T-cell (primary cell): ENCODE data around the gene STK32B. TPM values are rescaled to one million over a fixed set of nuclear protein-coding genes. Genes with fewer than 3 reads are reported as not detected.

Experiments
- ATAC-seq, 4 experiments: fragments of 200-7000 bp in 3 of 4; fragments of 150-1000 bp in 1 of 4; cut with Tn5 transposase; replicated peaks in 1 of 4; 1 replicate in 3 of 4; 2 replicates in 1 of 4; pipeline ENCODE4 v1.10.0; 2021; ENCODE audit warnings: moderate library complexity in 3 of 4, mild to moderate bottlenecking in 2 of 4, moderate number of reproducible peaks in 1 of 4
- CTCF ChIA-PET, 2 donors: fragments of 300-600 bp; sonication (Branson Sonifier 250); formaldehyde crosslinking; loops; one replicate each; lab custom pipeline; 2022; ENCODE audit warnings: antibody characterized with exemption in 2 of 2; lab: Charles Lee
- POLR2A ChIA-PET, 2 donors: fragments of 300-600 bp; sonication (Branson Sonifier 250); formaldehyde crosslinking; loops; one replicate each; lab custom pipeline; 2022; ENCODE audit warnings: antibody characterized with exemption in 2 of 2; lab: Charles Lee
- DNase-seq, 35 experiments: peaks; one replicate each; pipeline versions ENCODE4 v3.0.0 to v3.0.0-alpha.2; 2013 to 2023
- H3K27ac ChIP-seq: one replicate; pipeline ENCODE4 v1.5.1; 2013; ENCODE audit warnings: low read length
- H3K27me3 ChIP-seq, 2 experiments: replicated peaks in 1 of 2; 1 replicate in 1 of 2; 2 replicates in 1 of 2; pipeline versions ENCODE4 v1.6.1 to v1.7.0; 2013; ENCODE audit warnings: low read length in 1 of 2, mixed read lengths in 1 of 2; ENCODE audit not compliant: control insufficient read depth in 2 of 2, insufficient read depth in 2 of 2; ENCODE audit errors: extremely low read depth in 1 of 2
- H3K36me3 ChIP-seq, 2 donors: 1 replicate in 1 of 2; 2 replicates in 1 of 2; pipeline versions ENCODE4 v1.6.1 to v1.7.0; 2013; ENCODE audit warnings: low read length in 1 of 2; ENCODE audit not compliant: control insufficient read depth in 2 of 2, insufficient read depth in 1 of 2; ENCODE audit errors: extremely low read depth in 1 of 2
- H3K4me1 ChIP-seq, 2 experiments: 1 replicate in 1 of 2; 2 replicates in 1 of 2; pipeline versions ENCODE4 v1.6.1 to v1.7.0; 2013; ENCODE audit warnings: low read length in 2 of 2, mixed read lengths in 1 of 2; ENCODE audit not compliant: insufficient read depth in 2 of 2, control insufficient read depth in 1 of 2; ENCODE audit errors: extremely low read depth in 1 of 2
- H3K4me3 ChIP-seq, 2 donors: 1 replicate in 1 of 2; 2 replicates in 1 of 2; pipeline versions ENCODE4 v1.5.1 to v1.7.0; 2013; ENCODE audit warnings: mild to moderate bottlenecking in 2 of 2, low read length in 1 of 2, moderate library complexity in 1 of 2; ENCODE audit not compliant: control insufficient read depth in 1 of 2; ENCODE audit errors: extremely low read depth in 1 of 2
- H3K9me3 ChIP-seq: 2 replicates; pipeline ENCODE4 v1.7.0; 2013
- H3K27ac Mint-ChIP-seq, 2 donors: one replicate each; pipeline ENCODE4 v1.8.0; 2020 to 2021; ENCODE audit warnings: mild to moderate bottlenecking in 2 of 2, mixed read lengths in 2 of 2
- H3K27me3 Mint-ChIP-seq, 2 donors: one replicate each; pipeline ENCODE4 v1.8.0; 2021 to 2022; ENCODE audit warnings: mixed read lengths in 2 of 2
- H3K36me3 Mint-ChIP-seq: one replicate; pipeline ENCODE4 v1.8.0; 2021; ENCODE audit warnings: mixed read lengths
- H3K4me1 Mint-ChIP-seq, 3 donors: one replicate each; pipeline ENCODE4 v1.8.0; 2020 to 2022; ENCODE audit warnings: mixed read lengths in 3 of 3, mild to moderate bottlenecking in 1 of 3
- H3K4me3 Mint-ChIP-seq, 3 donors: one replicate each; pipeline ENCODE4 v1.8.0; 2020 to 2022; ENCODE audit warnings: mild to moderate bottlenecking in 3 of 3, mixed read lengths in 3 of 3, moderate library complexity in 3 of 3
- H3K9me3 Mint-ChIP-seq, 3 donors: one replicate each; pipeline ENCODE4 v1.8.0; 2020 to 2022; ENCODE audit warnings: mixed read lengths in 3 of 3
- WGBS: methylation state at CpG from one replicate; pipeline ENCODE4 v1.1.5; 2013; ENCODE audit warnings: missing lambda C conversion rate; ENCODE audit not compliant: insufficient coverage; 5-methylcytosine and 5-hydroxymethylcytosine counted together
- total RNA-seq, 35 experiments: library from RNA in 6 of 35; stranded (reverse) in 6 of 35; fragments of 120-200 nt in 1 of 35; gene quantifications; one replicate each; pipeline versions ENCODE4 v1.2.1 to v1.2.4 and lab custom pipeline; 2013 to 2026

Gene STK32B
- total RNA-seq, 5 donors from 2014 or later (not counting 1 experiment from before 2014, with no cell fraction given): 0.12 to 0.20 (median 0.15) TPM; not detected in 2

DNA sequence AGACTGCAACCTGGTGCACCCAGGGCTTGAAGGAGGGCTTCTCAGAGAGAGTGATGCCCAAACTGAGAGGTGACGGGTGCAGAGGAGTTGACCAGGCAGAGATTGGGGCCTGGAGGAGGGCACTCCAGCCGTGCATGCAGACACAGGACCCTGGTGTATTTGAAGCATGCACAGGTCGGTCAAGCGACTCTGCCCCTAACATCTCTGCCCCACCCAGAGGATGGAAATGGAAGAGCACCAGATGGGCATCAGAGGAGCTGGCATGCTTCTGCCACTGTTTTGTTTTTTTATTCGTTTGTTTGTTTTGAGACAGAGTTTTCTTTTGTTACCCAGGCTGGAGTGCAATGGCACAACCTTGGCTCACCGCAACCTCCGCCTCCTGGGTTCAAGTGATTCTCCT, 336.2 kb downstream of the STK32B start:
- ChIA-PET POLR2A (no interaction called here), CTCF (interaction anchor here in 1 of 2 donors (0.6 kb wide), 1 partner anchor 966 kb away, joined by 3 read pairs; no protein-coding TSS in a partner anchor)
- Mint-ChIP-seq H3K27ac (no peak overlapping the region), H3K36me3 (no peaks in the 10 kb centered on the region), H3K9me3 (no peaks in the 10 kb centered on the region), H3K27me3 (peaks cover 0 to 1% of the 10 kb centered on the region in 2 donors), H3K4me3 (no peak overlapping the region), H3K4me1 (peaks cover 0 to 6% (median 0%) of the 10 kb centered on the region in 3 donors)
- H3K27me3 ChIP-seq: peaks cover 0 to 2% of the 10 kb centered on the region in 2 experiments
- no peaks in the 10 kb centered on the region for H3K36me3 ChIP-seq
- ATAC-seq (no peak), DNase-seq (no peak)
- no peak overlapping the region for H3K27ac ChIP-seq
- no peaks in the 10 kb centered on the region for H3K4me1 ChIP-seq
- H3K4me3 ChIP-seq: no peak overlapping the region
- WGBS: 85% methylated on average over 4 of the region's 7 CpGs
- H3K9me3 ChIP-seq: no peaks in the 10 kb centered on the region

DNA sequence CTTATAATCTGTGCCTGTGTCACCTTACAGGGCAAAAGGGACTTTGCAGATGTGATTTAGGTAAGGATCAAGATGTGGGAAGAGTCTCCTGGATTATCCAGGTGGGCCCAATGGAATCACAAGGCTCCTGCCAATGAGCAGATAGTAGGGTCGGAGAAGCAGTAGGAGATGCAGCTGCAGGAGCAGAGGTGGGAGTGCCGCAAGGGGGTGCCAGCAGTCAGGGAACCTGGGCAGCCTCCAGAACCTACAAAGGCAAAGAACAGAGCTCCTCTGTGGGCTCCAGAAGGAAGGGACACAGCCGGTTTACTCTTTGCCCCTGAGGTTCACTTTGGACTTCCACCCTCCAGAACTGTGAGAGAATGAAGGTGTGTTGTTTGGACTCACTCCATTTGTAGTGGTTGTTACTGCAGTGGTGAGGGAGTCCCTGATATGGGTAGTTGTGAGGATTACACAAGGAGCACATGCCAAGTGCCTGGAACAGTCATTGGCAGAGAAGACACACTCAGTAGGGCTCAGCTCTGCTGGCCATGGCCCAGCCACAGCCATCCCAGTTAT, 338.6 kb downstream of the STK32B start:
- DNase-seq (no peak), ATAC-seq (no peak)
- H3K36me3 Mint-ChIP-seq: no peaks in the 10 kb centered on the region
- H3K4me1 Mint-ChIP-seq: peaks cover 0 to 5% (median 0%) of the 10 kb centered on the region in 3 donors
- 60% methylated on average over 3 of the region's 3 CpGs for WGBS
- H3K27me3 ChIP-seq: peaks cover 0 to 2% of the 10 kb centered on the region in 2 experiments
- no peaks in the 10 kb centered on the region for H3K4me1 ChIP-seq
- no peaks in the 10 kb centered on the region for H3K27me3 Mint-ChIP-seq
- H3K27ac ChIP-seq: no peak overlapping the region
- no peaks in the 10 kb centered on the region for H3K36me3 ChIP-seq
- H3K4me3 Mint-ChIP-seq: no peak overlapping the region
- H3K4me3 ChIP-seq: no peak overlapping the region
- no peak overlapping the region for H3K27ac Mint-ChIP-seq
- CTCF ChIA-PET: no interaction called here
- no peaks in the 10 kb centered on the region for H3K9me3 ChIP-seq
- H3K9me3 Mint-ChIP-seq: no peaks in the 10 kb centered on the region
- POLR2A ChIA-PET: no interaction called here

DNA sequence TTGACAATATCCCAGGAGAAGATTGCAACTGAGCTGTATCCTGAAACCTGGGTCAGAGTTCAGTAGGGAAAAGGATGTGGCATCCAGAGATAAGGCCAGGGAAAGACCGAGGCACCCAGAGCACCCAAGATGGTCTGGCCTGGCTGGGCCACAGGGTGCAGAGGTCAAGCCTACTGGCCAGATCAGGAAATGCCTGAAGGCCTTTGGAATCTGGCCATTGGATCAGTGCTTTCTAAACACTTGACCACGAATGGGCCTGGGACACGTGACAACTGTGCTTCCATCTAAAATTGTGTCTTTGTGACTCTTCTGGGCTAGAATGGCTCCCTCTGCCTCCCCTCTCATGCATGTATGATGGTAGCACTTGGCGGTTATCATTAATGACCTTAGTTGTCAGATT, 340.2 kb downstream of the STK32B start:
- DNase-seq (no peak), ATAC-seq (no peak)
- no peaks in the 10 kb centered on the region for H3K36me3 ChIP-seq
- no peaks in the 10 kb centered on the region for H3K27me3 Mint-ChIP-seq
- H3K9me3 ChIP-seq: no peaks in the 10 kb centered on the region
- no peaks in the 10 kb centered on the region for H3K4me1 Mint-ChIP-seq
- no peak overlapping the region for H3K4me3 ChIP-seq
- 89% methylated on average over 3 of the region's 4 CpGs for WGBS
- H3K27ac ChIP-seq: no peak overlapping the region
- H3K36me3 Mint-ChIP-seq: no peaks in the 10 kb centered on the region
- H3K27me3 ChIP-seq: peaks cover 0 to 2% of the 10 kb centered on the region in 2 experiments
- H3K4me1 ChIP-seq: no peaks in the 10 kb centered on the region
- H3K4me3 Mint-ChIP-seq: no peak overlapping the region
- no peaks in the 10 kb centered on the region for H3K9me3 Mint-ChIP-seq
- CTCF ChIA-PET: no interaction called here
- POLR2A ChIA-PET: no interaction called here
- H3K27ac Mint-ChIP-seq: no peak overlapping the region

DNA sequence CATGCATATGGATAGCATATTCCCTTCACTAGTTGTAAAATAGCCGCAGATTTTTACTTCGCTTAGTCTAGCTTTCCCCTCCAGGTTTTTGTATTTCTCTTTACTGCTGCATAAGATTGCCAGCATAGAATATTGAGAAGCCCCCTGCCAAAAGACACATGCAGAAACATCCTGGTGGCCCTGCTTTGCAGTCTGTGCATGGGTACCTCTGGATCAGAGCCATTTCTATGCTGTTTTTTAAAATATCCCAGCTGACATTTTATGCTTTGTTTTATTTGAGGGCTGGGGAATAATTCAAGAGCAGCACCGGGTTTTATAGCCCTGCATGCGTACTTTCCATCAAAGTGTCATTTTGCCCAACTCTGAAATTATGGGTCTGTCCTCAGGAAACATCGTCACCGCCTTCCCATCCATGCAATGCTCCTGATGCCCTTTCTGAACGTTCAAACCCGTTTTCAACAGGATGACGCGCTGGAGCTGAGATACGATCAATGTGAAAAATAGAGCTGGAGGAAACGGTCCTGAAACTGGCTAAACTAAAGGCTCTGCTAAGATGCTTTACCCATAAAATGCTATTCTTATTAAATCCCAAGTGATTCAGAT, 342.7 kb downstream of the STK32B start:
- H3K4me1 ChIP-seq: no peaks in the 10 kb centered on the region
- ChIA-PET POLR2A (no interaction called here), CTCF (no interaction called here)
- Mint-ChIP-seq H3K4me3 (no peak overlapping the region), H3K4me1 (no peaks in the 10 kb centered on the region), H3K9me3 (no peaks in the 10 kb centered on the region), H3K36me3 (no peaks in the 10 kb centered on the region), H3K27me3 (no peaks in the 10 kb centered on the region), H3K27ac (no peak overlapping the region)
- no peaks in the 10 kb centered on the region for H3K9me3 ChIP-seq
- no peaks in the 10 kb centered on the region for H3K36me3 ChIP-seq
- ATAC-seq (no peak), DNase-seq (no peak)
- 88% methylated on average over 11 of the region's 12 CpGs for WGBS
- H3K27ac ChIP-seq: no peak overlapping the region
- H3K27me3 ChIP-seq: peaks cover 0 to 2% of the 10 kb centered on the region in 2 experiments
- H3K4me3 ChIP-seq: no peak overlapping the region

DNA sequence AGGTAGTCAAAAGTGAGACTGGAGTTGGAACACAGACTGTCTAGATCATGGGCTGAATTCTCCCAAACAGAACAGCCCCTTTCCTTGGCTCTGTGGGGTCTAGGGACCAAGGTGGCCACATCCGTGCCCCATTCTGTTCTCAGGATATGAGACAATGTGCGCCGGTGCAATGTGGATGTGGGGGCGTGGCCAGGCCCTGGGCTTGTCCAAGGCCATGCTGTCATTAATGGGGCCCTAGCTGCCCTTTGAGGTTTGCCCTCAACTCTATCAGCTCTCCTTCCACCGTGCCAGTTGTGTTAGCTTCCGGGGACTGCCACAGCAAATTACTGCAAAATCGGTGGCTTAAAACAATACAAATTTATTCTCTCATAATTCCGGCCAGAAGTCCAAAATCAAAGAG, 344.5 kb downstream of the STK32B start:
- Mint-ChIP-seq H3K36me3 (no peaks in the 10 kb centered on the region), H3K4me1 (no peaks in the 10 kb centered on the region), H3K27me3 (peaks cover 0 to 2% of the 10 kb centered on the region in 2 donors), H3K4me3 (no peak overlapping the region), H3K27ac (no peak overlapping the region), H3K9me3 (no peaks in the 10 kb centered on the region)
- H3K4me3 ChIP-seq: no peak overlapping the region
- no peaks in the 10 kb centered on the region for H3K4me1 ChIP-seq
- H3K36me3 ChIP-seq: no peaks in the 10 kb centered on the region
- no peaks in the 10 kb centered on the region for H3K9me3 ChIP-seq
- DNase-seq (no peak), ATAC-seq (no peak)
- no peak overlapping the region for H3K27ac ChIP-seq
- 90% methylated on average over 8 of the region's 8 CpGs for WGBS
- ChIA-PET CTCF (no interaction called here), POLR2A (no interaction called here)
- H3K27me3 ChIP-seq: peaks cover 0 to 2% of the 10 kb centered on the region in 2 experiments

DNA sequence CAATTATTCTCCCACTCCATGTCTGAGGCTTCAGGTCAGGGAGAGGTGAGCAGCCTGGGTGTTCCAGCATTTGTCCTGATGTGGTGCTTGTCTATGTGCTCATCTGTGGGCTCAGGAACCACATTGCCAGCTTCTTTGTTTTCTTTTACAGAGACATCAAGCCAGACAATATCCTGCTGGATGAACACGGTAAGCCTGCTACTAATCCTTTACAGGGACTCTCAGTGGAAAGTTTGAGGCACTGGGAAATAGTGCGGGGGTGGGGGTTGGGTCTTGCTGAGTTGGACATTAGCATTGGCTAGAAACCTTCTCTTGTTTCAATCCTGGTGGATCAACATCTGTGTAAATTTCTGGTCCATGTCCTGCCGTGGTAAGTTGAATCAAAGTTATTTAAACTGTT, 346.8 kb downstream of the STK32B start:
- H3K36me3 ChIP-seq: no peaks in the 10 kb centered on the region
- 96% methylated on average over 3 of the region's 3 CpGs for WGBS
- no peaks in the 10 kb centered on the region for H3K4me1 ChIP-seq
- H3K27me3 ChIP-seq: peaks cover 0 to 2% of the 10 kb centered on the region in 2 experiments
- ChIA-PET POLR2A (no interaction called here), CTCF (no interaction called here)
- no peaks in the 10 kb centered on the region for H3K9me3 ChIP-seq
- Mint-ChIP-seq H3K36me3 (no peaks in the 10 kb centered on the region), H3K27ac (no peak overlapping the region), H3K4me1 (no peaks in the 10 kb centered on the region), H3K9me3 (peaks cover 0 to 9% (median 5%) of the 10 kb centered on the region in 3 donors), H3K27me3 (peaks cover 0 to 2% of the 10 kb centered on the region in 2 donors), H3K4me3 (no peak overlapping the region)
- H3K27ac ChIP-seq: no peak overlapping the region
- ATAC-seq (no peak), DNase-seq (no peak)
- no peak overlapping the region for H3K4me3 ChIP-seq
